Cardiac muscle cell (in vitro differentiated cells and primary cell): ENCODE data around the gene XPO6. TPM values are rescaled to one million over a fixed set of nuclear protein-coding genes. Genes with fewer than 3 reads are reported as not detected.

ENCODE experiments used
- DNase-seq, 2 donors: peaks; one replicate each; pipeline versions ENCODE4 v3.0.0 to v3.0.0-alpha.2; 2010 to 2017; ENCODE audit warnings: low read depth in 1 of 2, low spot score in 1 of 2
- H3K27ac ChIP-seq: fragments of 200-600 bp; sonication (generic); 2 replicates; pipeline ENCODE4 v1.5.1; 2016
- H3K27me3 ChIP-seq: fragments of 200-600 bp; sonication (generic); 2 replicates; pipeline ENCODE4 v1.6.0; 2016; ENCODE audit warnings: control low read depth
- H3K36me3 ChIP-seq: fragments of 200-600 bp; sonication (generic); 2 replicates; pipeline ENCODE4 v1.5.1; 2016; ENCODE audit warnings: control low read depth
- H3K4me1 ChIP-seq: fragments of 200-600 bp; sonication (generic); 2 replicates; pipeline ENCODE4 v1.8.1; 2017; ENCODE audit warnings: low read depth, mild to moderate bottlenecking, mixed run types
- H3K4me3 ChIP-seq: fragments of 200-600 bp; sonication (generic); 2 replicates; pipeline ENCODE4 v1.5.1; 2016; ENCODE audit warnings: mild to moderate bottlenecking
- H3K9me3 ChIP-seq: fragments of 200-600 bp; sonication (generic); 2 replicates; pipeline ENCODE4 v1.5.1; 2017; ENCODE audit warnings: low read depth, mild to moderate bottlenecking, control low read depth
- polyA plus RNA-seq: library from polyadenylated mRNA; unstranded; fragments of >200 nt; fragmentation: Nextera tagmentation; extraction: Ambion mirVana; gene quantifications from 2 replicates; pipeline ENCODE4 v1.2.1, GENCODE V29; 2016
- total RNA-seq: library from RNA; depleted of rRNA; stranded (reverse); fragments of >200 nt; gene quantifications from 2 replicates; pipeline ENCODE4 v1.2.3, GENCODE V29; 2016
- TF ChIP-seq, protein P1 (sequence below): IDR thresholded peaks from 2 replicates; pipeline ENCODE4 v1.5.1; 2012; ENCODE audit warnings: low read depth, mild to moderate bottlenecking, low read length

XPO6 gene
- total and polyA plus RNA-seq, 2 experiments from 2014 or later, result 34.8 to 79.8 TPM

DNA sequence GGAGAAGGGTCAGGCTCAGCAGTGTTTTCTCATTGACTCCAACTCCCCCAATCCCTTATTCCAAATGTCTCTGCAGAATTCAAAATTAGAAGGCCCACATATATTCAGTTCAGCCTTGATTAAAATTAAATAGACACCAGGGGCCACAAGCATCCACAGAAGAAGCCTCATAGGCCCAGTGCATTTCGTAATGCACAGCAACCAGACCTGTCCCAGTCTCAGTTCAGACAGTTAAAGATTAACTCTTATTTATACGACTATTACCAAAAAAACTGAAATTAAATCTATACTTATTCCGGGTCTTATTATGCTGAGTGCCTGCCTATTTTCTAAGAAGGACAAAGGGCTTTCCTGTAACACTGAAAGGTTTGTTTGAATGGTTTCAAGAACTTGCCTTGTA lies 106.5 kb downstream of the XPO6 start:
- Histone ChIP-seq H3K9me3 (no peaks in the 10 kb centered on the region), H3K4me3 (no peak overlapping the region), H3K4me1 (no peaks in the 10 kb centered on the region), H3K36me3 (peaks cover 38% of the 10 kb centered on the region), H3K27ac (no peak overlapping the region), H3K27me3 (no peaks in the 10 kb centered on the region)
- no peak for DNase-seq
- TF ChIP-seq, protein P1, sequence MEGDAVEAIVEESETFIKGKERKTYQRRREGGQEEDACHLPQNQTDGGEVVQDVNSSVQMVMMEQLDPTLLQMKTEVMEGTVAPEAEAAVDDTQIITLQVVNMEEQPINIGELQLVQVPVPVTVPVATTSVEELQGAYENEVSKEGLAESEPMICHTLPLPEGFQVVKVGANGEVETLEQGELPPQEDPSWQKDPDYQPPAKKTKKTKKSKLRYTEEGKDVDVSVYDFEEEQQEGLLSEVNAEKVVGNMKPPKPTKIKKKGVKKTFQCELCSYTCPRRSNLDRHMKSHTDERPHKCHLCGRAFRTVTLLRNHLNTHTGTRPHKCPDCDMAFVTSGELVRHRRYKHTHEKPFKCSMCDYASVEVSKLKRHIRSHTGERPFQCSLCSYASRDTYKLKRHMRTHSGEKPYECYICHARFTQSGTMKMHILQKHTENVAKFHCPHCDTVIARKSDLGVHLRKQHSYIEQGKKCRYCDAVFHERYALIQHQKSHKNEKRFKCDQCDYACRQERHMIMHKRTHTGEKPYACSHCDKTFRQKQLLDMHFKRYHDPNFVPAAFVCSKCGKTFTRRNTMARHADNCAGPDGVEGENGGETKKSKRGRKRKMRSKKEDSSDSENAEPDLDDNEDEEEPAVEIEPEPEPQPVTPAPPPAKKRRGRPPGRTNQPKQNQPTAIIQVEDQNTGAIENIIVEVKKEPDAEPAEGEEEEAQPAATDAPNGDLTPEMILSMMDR, result no peak

DNA sequence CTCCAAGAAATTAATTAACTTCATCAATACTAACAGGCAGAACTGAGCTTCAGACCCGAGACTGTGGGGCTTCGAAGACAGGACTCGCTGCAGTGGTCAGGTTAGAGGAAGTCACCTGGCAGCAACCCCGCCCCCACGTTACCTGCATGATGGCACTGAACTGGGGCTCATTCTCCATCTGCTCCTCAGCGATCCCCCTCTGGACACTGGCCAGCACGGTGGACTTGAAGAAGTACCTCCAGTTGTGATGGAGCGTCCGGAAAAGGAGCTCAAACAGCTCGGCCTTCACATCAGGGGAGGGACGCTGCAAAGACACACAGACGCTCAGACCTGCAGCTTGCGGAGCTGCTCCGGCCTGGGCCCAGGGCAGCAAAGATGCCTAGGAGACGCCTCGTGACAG lies 107.4 kb downstream of the XPO6 start:
- Histone ChIP-seq H3K27ac (no peak overlapping the region), H3K36me3 (peaks cover 38% of the 10 kb centered on the region)
- TF ChIP-seq, protein P1, result no peak

DNA sequence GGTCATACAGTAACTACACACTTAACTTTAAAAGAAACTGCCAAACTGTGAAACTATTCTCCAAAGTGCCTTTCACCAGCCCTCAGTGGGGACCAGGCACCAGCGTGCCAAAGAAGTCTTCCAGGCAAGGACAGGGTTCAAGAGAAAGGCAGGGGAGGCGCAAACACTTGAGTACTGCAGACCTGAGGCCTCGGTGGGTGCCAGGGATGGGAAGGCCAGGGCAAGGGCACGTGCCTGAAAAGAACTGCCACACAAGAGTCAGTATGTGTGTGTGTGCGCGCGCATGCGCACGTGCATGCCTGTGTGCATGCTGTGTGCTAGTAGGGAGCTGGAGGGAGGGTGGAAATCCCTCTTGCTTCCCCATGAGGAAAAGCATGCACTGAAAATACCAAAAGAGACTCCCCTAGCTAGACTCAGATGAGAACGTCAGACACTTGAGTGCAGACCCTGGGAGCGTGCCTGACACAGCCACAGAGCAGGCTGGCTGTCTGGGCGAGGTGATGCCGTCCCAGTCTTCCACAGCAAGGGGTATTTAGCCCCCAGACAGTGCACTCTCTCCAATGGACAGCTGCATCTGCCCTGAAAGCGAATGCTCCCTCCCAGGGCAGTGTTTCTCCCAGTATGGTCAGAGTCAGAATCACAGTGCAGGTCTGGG lies 108.1 kb downstream of the XPO6 start:
- H3K36me3 ChIP-seq, result peaks cover 39% of the 10 kb centered on the region
- no peak overlapping the region for H3K4me3 ChIP-seq
- H3K4me1 ChIP-seq, result no peaks in the 10 kb centered on the region
- DNase-seq, result no peak
- TF ChIP-seq, protein P1, result no peak
- no peaks in the 10 kb centered on the region for H3K27me3 ChIP-seq
- H3K9me3 ChIP-seq, result no peaks in the 10 kb centered on the region
- no peak overlapping the region for H3K27ac ChIP-seq

More for the DNA sequence above, 107.4 kb downstream of the XPO6 start:
- Histone ChIP-seq H3K4me3 (no peak overlapping the region), H3K4me1 (no peaks in the 10 kb centered on the region), H3K9me3 (no peaks in the 10 kb centered on the region), H3K27me3 (no peaks in the 10 kb centered on the region)
- DNase-seq, result no peak

DNA sequence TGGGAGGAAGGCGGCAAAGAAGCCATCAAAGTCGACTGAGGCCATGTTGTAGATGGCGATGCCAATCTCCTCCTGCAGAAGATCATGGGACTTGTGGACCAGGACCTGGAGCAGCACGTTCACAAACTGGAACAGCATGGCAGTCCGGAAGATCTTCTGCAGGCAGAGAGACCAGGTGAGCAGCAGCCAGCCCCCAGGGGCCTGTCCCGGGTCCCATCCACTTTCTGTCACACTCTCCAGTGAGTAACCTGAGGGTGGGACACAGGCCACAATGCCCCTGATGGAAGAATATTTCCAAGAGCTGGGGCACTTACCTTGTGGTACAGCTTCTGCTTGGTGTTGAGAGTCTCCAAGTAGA lies 110.3 kb downstream of the XPO6 start:
- Histone ChIP-seq H3K4me1 (no peaks in the 10 kb centered on the region), H3K9me3 (no peaks in the 10 kb centered on the region), H3K4me3 (no peak overlapping the region), H3K27me3 (no peaks in the 10 kb centered on the region), H3K27ac (no peak overlapping the region), H3K36me3 (peaks cover 36% of the 10 kb centered on the region)
- no peak for DNase-seq
- TF ChIP-seq, protein P1, result no peak

DNA sequence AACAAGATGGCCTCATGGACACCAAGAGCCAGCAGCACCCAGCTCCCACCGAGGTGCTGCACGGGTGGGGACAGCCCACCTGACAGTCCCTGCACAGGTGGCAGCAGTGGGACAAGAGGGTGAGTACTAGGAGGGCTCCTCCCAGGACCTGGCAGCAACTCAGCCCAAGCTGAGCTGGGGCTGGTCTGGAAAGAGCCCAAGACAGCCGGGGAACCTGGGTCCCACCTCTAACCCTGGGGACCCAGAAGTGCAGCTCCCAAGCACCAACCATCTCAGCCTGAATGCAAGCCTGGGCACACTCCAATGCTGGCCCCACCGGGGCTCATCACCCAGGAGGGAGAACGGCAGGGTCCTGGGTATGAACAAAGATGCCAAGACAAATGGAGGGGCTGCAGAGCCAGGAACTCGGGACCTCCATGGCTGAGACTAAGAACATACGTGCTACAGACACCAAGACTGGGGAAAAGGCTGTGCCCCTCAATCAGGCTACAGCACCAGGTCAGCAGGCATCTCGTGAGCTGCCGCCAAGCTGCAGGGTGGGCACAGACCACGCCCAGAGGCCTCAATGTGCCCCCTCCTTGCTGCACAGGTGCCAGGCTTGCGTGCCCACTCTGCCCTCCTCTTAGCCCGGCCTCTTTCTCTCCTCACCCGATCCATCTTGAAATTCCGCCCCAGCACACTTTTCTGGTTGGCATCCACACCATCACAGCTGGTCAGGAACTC lies 110.8 kb downstream of the XPO6 start:
- Histone ChIP-seq H3K4me3 (no peak overlapping the region), H3K27me3 (no peaks in the 10 kb centered on the region), H3K9me3 (no peaks in the 10 kb centered on the region), H3K4me1 (no peaks in the 10 kb centered on the region), H3K27ac (no peak overlapping the region), H3K36me3 (peaks cover 30% of the 10 kb centered on the region)
- DNase-seq, result no peak
- TF ChIP-seq, protein P1, result no peak
